GM12878 (cell line): Measurements from ENCODE around the gene NBEA.

Experiments used
- BHLHE40 ChIP-seq, 2 experiments: fragments of 450-650 bp in 1 of 2; IDR thresholded peaks; 2 replicates each; pipeline ENCODE4 v1.6.1; 2011 to 2017; ENCODE audit warnings: low read depth in 2 of 2, borderline replicate concordance in 1 of 2, improper control_type of control experiment in 1 of 2, low read length in 1 of 2, mild to moderate bottlenecking in 1 of 2
- FOXM1 ChIP-seq: IDR thresholded peaks from 2 replicates; pipeline ENCODE4 v1.6.1; 2012; ENCODE audit warnings: low read depth, mild to moderate bottlenecking, inconsistent platforms, low read length, moderate library complexity
- MEF2A ChIP-seq: IDR thresholded peaks from 2 replicates; pipeline ENCODE4 v1.6.1; 2011; ENCODE audit warnings: low read depth, mild to moderate bottlenecking, low read length, moderate library complexity; ENCODE audit not compliant: insufficient read depth
- POLR2A ChIP-seq: IDR thresholded peaks from 2 replicates; pipeline ENCODE4 v1.6.1; 2011; ENCODE audit warnings: low read depth, mild to moderate bottlenecking, low read length
- TF ChIP-seq, protein P1 (sequence below), 3 experiments: IDR thresholded peaks in 2 of 3; conservative IDR thresholded peaks in 1 of 3; 2 replicates each; pipeline ENCODE4 v1.5.1; 2011; ENCODE audit warnings: low read depth in 3 of 3, low read length in 3 of 3, mild to moderate bottlenecking in 3 of 3, control low read depth in 2 of 3, moderate library complexity in 2 of 3, inconsistent platforms in 1 of 3, mixed read lengths in 1 of 3; ENCODE audit not compliant: control insufficient read depth in 2 of 3, insufficient read depth in 1 of 3; ENCODE audit errors: extremely low read depth in 1 of 3
- TF ChIP-seq, protein P2 (sequence below): fragments of 450-650 bp; formaldehyde crosslinking; IDR thresholded peaks from 2 replicates; pipeline ENCODE4 v1.4.0; 2022; ENCODE audit warnings: mild to moderate bottlenecking, moderate library complexity

DNA sequence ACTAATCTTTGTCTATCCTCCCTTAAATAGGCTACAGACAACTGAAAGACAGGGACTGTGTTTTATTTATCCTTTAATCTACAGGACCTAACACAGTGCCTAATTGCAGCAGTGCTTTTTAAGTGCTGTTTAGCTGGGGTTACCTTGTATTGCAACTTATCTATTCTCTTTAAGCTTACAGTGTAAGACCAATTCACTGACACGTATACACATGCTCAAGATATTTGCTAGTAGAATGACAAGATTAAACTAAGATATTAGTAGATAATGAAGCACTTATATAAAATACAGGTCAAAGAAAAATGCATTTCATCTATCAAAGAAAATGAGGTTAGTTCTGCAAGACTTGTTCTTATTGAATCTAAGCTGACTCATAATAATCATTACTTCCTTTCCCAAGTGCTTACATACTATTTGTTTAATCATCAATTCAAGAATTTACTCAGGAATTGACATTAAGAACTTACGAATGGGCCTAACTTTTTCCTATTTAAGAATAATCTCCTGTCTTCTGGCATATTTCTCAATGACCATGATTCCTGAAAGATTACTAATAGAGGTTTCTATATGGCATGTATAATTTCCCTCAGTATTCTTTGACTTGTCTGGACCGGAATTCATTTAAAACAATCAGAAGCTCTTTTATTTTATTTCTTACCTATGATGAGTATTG, 610.2 kb downstream of the NBEA start:
- TF ChIP-seq, protein P1, sequence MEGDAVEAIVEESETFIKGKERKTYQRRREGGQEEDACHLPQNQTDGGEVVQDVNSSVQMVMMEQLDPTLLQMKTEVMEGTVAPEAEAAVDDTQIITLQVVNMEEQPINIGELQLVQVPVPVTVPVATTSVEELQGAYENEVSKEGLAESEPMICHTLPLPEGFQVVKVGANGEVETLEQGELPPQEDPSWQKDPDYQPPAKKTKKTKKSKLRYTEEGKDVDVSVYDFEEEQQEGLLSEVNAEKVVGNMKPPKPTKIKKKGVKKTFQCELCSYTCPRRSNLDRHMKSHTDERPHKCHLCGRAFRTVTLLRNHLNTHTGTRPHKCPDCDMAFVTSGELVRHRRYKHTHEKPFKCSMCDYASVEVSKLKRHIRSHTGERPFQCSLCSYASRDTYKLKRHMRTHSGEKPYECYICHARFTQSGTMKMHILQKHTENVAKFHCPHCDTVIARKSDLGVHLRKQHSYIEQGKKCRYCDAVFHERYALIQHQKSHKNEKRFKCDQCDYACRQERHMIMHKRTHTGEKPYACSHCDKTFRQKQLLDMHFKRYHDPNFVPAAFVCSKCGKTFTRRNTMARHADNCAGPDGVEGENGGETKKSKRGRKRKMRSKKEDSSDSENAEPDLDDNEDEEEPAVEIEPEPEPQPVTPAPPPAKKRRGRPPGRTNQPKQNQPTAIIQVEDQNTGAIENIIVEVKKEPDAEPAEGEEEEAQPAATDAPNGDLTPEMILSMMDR (IDR thresholded peaks at IDR 0.05 in 2 of 3, conservative IDR thresholded peaks at IDR 0.05 in 1 of 3; ENCODE audit: control insufficient read depth in 2 of 3, extremely low read depth in 1 of 3, insufficient read depth in 1 of 3, low read depth in 3 of 3, low read length in 3 of 3), result no peak
- TF ChIP-seq BHLHE40 (IDR thresholded peaks at IDR 0.05; ENCODE audit: borderline replicate concordance in 1 of 2, low read depth in 2 of 2, low read length in 1 of 2) (no peak), MEF2A (no peak), FOXM1 (no peak), POLR2A (no peak)
- TF ChIP-seq, protein P2, sequence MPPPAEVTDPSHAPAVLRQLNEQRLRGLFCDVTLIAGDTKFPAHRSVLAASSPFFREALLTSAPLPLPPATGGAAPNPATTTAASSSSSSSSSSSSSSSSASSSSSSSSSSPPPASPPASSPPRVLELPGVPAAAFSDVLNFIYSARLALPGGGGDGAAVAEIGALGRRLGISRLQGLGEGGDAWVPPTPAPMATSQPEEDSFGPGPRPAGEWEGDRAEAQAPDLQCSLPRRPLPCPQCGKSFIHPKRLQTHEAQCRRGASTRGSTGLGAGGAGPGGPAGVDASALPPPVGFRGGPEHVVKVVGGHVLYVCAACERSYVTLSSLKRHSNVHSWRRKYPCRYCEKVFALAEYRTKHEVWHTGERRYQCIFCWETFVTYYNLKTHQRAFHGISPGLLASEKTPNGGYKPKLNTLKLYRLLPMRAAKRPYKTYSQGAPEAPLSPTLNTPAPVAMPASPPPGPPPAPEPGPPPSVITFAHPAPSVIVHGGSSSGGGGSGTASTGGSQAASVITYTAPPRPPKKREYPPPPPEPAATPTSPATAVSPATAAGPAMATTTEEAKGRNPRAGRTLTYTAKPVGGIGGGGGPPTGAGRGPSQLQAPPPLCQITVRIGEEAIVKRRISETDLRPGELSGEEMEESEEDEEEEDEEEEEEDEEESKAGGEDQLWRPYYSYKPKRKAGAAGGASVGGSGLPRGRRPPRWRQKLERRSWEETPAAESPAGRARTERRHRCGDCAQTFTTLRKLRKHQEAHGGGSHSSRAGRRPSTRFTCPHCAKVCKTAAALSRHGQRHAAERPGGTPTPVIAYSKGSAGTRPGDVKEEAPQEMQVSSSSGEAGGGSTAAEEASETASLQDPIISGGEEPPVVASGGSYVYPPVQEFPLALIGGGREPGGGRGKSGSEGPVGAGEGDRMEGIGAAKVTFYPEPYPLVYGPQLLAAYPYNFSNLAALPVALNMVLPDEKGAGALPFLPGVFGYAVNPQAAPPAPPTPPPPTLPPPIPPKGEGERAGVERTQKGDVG, result no peak
